Dermis blood vessel endothelial cell (primary cell): ENCODE data around the gene TMUB1. TPM values are rescaled to one million over a fixed set of nuclear protein-coding genes. Genes with fewer than 3 reads are reported as not detected.

Source experiments
- DNase-seq: peaks from one replicate; pipeline ENCODE4 v3.0.0; 2010
- total RNA-seq: library from RNA; depleted of rRNA; stranded (reverse); fragments of >200 nt; gene quantifications from 2 replicates; pipeline ENCODE4 v1.2.3, GENCODE V29; 2014

Gene TMUB1
- total RNA-seq, 1 donor from 2014 or later: 28.4 TPM

DNA sequence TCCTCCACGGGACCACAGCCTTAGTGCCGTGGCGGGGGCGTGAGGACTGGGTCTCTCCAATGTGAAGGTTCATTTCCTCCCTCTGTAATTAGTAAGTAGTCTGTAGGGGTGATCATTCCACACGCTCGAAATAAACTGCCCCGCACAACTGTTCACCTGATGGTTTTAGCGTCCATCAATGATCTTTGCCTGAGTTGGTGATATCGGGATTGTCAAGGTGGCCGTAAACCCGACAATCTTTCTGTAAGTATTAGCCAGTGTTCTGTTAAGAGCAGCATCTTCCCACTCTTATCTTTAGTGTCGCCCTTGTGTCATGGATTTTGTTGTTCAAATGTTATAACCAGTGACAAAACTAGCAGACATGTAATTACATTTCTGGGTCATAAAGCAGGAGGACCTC is 20.7 kb upstream of the TMUB1 start:
- DNase-seq: no peak

GRCh38 chr7:151102991-151103390 is 19.7 kb upstream of the TMUB1 start:
- DNase-seq: no peak

- DNase-seq: no peak
These were observed 18.5 kb upstream of the TMUB1 start for GRCh38 chr7:151101621-151102396.

DNA sequence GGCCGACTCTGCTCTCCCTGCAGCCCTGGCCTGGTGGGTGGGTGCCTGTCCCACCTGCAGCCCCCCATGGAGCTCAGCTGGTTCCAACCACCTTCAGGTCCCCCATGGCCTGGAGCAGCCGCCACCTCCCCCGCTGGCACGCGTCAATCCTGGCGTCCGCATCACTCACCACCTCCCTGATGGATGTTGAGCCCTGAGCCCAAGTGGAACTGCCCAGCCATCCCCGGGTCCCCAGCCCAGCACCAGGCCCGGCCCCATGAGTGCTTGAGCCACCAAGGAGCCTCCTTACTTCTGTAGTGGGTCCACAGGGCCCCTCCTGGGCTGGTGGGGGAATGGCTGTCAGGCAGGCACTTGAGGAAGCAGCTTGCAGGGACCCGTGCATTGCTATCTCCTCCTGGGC is 17.6 kb upstream of the TMUB1 start:
- DNase-seq: no peak

GRCh38 chr7:151099486-151100211 is 16.4 kb upstream of the TMUB1 start:
- DNase-seq: peak; percentile 37

GRCh38 chr7:151095828-151096475 is 12.7 kb upstream of the TMUB1 start:
- DNase-seq: peak; percentile 32

DNA sequence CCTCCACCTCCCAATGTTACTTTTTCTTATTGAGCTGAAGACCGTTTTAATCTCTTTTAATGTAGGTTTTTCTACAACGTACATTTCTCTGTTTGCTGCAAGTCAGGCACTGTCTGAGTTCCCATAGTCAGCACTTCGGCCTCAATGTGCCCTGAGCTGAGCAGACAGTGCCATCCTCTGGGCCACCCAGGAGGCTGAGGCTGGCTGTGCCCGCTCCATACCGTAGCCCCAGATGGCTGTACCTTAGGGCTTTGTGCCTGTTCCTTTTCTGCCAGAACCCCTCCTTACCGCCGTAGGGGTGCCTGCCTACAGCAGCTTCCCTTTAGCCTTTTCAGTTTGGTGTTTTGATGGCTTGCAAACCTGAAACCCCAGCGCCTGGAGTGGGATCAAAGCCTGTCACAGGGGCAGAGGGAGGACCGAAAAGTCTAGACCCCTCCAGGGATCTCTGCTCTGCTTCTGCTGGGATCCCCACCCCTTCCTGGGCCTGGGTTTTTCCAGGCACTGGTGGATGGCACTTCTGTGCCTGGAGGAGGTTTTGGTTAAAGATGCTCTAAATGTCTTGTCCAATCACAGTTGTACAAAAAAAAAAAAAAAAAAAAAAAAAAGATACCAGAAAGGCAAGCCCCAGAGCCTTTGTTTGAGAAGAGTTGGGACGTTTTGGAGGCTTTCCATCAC is 12.0 kb upstream of the TMUB1 start:
- DNase-seq: no peak

- DNase-seq: no peak
These were observed 11.4 kb upstream of the TMUB1 start for GRCh38 chr7:151094675-151095074.

- DNase-seq: no peak
These were observed 10.5 kb upstream of the TMUB1 start for GRCh38 chr7:151093748-151094147.

- DNase-seq: no peak
These were observed 8.7 kb upstream of the TMUB1 start for GRCh38 chr7:151091988-151092387.

DNA sequence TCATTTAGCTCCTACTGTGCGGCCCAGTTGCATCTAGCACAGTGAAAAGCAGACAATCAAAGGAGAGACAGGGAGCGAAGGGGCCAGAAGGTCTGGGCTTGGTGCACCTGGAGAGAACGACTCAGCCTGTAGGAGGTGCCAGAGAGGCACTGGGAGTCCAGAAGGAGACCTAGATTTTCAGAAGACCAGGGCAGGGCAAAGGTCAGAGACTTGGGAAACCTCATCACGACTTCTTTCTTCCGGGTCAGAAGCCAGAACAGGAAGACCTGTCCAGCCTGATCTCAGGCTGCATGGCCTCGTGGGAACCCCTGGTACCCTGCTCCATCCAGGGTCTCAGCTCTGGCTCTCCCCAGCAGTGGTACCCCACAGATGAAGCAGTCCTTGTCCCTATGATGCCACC is 8.1 kb upstream of the TMUB1 start:
- peak; percentile 63 for DNase-seq

DNA sequence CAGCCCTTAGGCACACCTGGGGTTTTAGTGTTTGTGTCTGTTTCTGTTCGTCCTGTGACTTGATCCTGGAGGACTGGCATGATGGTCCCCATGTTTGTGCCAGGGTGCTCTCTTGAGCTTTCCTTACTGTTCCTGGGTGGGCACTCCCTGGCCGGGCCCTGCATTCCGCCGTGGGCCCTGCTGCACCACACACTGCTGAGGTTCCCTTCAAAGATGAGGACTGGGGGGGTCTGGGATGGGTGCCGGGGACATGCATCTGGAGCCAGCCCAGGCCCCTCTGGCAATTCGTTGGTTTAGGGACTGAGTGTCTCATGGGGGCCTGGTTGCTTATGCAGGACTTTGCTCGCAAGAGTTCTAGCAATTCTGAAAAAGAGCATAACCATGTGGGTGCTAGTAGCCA is 7.7 kb upstream of the TMUB1 start:
- no peak for DNase-seq

- peak; percentile 41 for DNase-seq
These were observed 6.8 kb upstream of the TMUB1 start for GRCh38 chr7:151089893-151090730.

GRCh38 chr7:151088856-151089699 is 5.8 kb upstream of the TMUB1 start:
- peak; percentile 97 for DNase-seq

GRCh38 chr7:151088019-151088855 is 4.9 kb upstream of the TMUB1 start:
- peak; percentile 57 for DNase-seq

DNA sequence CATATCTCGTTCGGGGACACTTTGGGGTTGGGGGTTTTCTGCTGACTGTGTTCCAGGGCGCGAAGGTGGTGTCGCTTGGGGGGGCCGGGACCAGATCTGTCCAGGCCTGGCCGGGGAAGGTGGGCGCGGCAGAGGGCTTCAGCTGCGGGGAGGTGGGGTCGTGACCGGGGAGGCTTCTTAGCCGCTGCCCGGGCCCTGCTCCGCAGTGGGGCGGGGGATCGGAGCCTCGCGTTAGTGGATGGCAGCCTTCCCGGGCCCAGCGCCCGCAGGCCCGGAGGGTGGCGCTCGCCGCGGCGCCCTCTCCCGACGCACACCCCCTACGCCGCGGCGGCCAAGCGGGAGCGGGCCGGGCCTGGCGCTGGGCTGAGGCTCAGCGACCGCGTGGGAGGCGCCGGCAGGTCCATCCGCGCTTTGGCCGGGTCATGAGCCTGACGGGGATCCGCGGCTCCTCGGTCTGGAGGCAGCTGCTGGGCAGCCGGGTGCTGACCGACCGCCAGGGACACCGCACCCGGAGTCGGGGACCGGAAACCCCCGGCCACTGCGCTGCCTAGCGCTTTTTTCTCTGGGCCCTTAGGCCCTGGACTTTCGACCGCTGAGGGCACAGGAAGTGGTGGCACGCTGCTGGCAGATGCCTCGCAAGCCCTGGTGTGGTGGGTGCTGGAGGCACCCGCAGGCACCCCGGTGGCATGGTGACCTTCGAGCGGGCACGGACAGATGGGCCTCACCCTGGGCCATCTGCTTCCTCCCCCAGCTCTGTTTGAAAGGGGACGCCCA is 4.1 kb upstream of the TMUB1 start:
- peak; percentile 68 for DNase-seq

DNA sequence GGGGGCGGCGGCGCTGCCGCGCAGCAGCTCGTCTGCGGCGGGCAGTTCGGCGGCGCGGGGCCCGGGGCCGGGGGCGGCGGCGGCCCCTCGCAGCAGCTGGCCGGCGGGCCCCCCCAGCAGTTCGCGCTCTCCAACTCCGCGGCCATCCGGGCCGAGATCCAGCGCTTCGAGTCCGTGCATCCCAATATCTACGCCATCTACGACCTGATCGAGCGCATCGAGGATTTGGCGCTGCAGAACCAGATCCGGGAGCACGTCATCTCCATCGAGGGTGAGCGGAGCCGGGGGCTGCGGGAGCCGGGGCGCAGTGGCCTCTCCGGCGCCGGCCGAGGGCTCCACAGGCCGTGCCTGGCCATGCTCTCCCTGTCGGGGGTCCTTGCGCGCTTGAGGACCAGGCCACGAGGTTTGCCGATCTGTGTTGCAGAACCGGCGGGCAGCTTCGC is 3.5 kb upstream of the TMUB1 start:
- DNase-seq: peak; percentile 51

DNA sequence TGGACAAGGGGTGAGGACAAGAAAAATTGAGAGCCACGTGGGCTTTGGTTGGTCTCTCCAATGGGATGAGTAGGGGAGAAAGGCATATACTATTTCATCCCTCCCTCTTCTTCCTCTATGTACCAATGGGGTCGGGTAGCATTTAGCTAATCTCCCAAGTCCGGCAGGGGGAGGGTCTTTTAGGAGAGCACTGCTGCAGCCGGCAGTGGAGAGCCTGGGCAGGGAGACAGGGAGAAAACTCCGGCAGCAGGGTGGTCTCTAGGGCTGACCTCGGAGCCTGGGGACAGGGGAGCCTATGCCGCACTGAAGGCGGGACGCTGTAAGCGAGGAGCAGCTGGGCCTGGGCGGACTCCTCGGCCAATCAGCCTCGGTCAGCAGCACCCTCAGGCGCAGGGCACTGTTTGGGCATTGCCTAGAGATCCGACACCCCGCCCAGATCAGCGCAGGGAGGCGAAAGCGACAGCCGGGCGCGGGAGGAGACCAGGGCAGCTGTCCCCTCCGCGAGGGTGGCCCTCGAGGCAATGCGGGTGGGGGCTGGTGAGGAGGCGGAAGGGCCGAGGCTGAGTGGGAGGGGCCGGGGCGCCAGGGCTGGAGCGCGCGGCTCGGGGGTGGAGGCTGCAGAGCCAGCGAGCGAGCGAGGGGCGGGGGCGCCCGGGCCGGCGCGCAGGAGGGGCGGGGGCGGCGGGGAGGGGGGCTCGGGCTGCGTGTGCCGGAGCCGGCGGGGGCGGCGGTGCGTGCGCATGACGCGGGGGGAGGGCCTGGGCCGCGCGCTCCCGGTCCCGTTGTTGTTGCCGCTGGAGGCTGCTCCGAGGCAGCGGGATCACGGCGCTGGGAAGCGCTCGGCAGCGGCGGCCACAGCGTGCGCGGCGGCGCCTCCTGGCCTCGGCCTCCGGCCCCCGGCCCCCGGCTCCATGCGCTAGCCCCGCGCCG is 2.7 kb upstream of the TMUB1 start, which contains the start of gene AGAP3:
Gene AGAP3 (plus strand): TSS at position 785 of the 930 bp plus-strand sequence. CDS start 267 bp downstream, outside the sequence.
- DNase-seq: peak; percentile 87
